NCI-H2107 treated with DMSO at 0.1 percent for 48 hours (cell line): ENCODE results near the gene RARG.
"Not testable (repeated sequence)": the region's sequence is repeated elsewhere in the genome, so short reads cannot be mapped to it uniquely, and the experiment has no call there.

Experiments
- DNase-seq: peaks from one replicate; lab custom pipeline; 2025; ENCODE audit not compliant: unreplicated experiment; lab: John Stamatoyannopoulos, UW

Gene RARG

GRCh38 chr12:53211476-53212381 lies 20.3 kb downstream of the RARG start:
- DNase-seq = no peak

DNA sequence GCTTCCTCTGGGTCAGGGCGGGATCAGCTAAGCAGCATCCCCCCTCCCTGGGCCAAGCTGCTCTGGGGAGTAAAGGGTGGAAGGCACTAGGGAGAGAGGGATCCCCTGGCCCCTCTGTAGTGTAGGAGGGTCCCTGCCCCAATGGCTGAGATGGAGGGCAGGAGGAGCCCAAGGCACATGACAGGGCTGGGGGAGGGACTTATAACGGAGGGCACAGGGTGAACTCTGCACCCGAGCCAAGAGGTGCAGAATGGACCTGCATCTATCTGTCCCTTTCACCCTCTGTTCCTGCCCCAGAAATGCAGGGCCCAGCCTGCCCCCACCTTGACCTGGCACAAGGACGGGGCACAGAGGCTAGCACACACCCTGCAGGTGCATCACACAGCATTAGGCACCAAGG lies 21.2 kb downstream of the RARG start:
- DNase-seq = no peak

- DNase-seq = no peak
Measured at GRCh38 chr12:53208877-53209463, 23.0 kb downstream of the RARG start.

GRCh38 chr12:53208435-53208834 lies 23.6 kb downstream of the RARG start:
- no peak for DNase-seq

DNA sequence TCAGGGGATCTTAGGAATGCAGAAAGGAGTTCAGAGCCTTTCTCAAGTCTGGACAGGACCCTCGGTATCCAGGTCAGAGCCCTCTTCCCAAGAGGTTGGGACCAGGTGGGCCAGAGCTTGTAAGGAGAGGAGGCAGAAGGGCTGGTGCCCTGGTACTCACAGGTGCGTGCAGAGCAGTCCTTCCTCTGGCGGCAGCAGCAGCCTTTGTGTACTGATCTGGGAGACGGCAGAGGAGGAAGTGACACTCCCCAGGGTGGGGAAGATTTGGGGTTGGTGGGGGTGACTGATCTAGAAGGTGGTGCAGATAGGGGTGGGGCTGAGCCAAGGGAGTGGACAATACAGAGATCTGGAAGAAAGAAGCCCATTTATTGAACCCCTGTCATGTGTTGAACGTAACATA lies 25.0 kb downstream of the RARG start, which contains the start of gene ITGB7:
ITGB7 (minus strand) TSS at position 210 of the 400 bp plus-strand sequence. CDS start 6,808 bp downstream, outside the sequence.
- no peak for DNase-seq

GRCh38 chr12:53205747-53206419 lies 26.1 kb downstream of the RARG start:
- no peak for DNase-seq

- no peak for DNase-seq
Measured at GRCh38 chr12:53204351-53204750, 27.7 kb downstream of the RARG start.

- not testable (repeated sequence) for DNase-seq
Measured at GRCh38 chr12:53202316-53202715, 29.7 kb downstream of the RARG start.

DNA sequence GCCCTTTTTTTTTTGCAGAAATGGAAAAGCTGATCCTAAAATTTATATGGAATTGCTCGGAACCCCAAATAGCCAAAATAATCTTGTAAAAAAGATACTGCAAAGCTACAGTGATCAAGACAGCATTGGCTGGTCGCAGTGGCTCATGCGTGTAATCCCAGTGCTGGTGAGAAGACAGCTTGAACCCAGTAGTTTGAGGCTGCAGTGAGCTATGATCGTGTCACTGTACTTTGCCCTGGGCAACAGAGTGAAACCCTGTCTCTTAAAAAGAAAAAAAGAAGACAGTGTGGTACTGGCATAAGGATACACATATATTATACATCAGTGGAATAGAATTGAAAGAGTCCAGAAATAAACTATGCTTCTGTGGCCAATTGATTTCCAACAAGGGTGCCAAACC lies 30.4 kb downstream of the RARG start:
- DNase-seq = no peak

- no peak for DNase-seq
Measured at GRCh38 chr12:53201177-53201541, 30.9 kb downstream of the RARG start.

GRCh38 chr12:53200458-53201176 lies 31.4 kb downstream of the RARG start:
- DNase-seq = no peak

GRCh38 chr12:53200107-53200457 lies 31.9 kb downstream of the RARG start:
- DNase-seq = no peak

- no peak for DNase-seq
Measured at GRCh38 chr12:53199700-53200099, 32.3 kb downstream of the RARG start.

- DNase-seq = no peak
Measured at GRCh38 chr12:53198486-53199110, 33.4 kb downstream of the RARG start.

DNA sequence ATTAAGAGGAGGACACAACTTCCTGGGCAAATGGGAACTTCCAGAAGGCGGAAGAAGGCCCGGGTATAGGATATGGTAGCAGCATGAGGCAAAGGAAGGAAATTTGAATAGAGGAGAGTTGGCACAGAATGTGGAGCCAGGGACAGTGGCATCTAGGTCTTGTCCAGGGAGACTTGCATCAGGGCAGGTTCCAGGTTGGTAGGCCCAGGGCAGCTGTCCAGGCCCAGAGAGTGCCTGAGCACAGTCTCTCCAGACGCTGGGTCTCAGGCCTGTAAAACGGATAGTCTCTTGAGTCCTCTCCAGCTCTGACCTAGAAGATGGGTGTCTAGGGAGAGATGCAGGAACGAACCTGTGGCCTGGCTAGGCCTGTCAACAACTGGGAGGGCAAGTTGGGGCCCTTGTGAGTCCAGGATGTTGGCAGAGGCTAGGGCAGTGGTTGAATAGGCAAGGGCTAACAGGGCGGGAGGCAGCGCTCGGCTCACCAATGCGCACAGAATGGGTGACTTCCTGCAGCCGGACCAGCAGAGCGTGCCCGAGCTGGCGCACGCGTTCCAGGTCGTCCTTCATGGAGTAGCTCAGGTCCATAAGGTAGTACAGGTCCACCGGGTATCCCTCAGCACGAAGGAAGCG lies 34.9 kb downstream of the RARG start:
- no peak for DNase-seq

DNA sequence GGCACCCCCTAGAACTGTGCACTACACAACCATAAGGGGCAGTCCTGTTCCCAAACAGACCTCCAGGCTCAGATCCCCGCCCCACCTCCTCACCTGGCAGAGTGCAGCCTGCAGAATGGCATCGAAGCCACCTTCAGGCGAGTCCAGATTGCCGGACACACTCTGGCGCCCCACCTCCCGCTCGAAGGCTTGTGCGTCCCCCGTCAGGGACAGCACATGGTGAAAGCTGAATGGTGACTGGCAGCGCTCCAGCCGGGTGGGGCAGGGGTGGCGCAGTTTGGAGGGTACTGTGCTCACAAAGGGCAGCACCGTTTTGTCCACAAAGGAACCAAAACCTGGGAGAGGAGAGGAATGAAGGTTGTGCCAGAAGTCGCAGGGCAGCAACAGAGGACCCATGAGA lies 35.5 kb downstream of the RARG start:
- no peak for DNase-seq

DNA sequence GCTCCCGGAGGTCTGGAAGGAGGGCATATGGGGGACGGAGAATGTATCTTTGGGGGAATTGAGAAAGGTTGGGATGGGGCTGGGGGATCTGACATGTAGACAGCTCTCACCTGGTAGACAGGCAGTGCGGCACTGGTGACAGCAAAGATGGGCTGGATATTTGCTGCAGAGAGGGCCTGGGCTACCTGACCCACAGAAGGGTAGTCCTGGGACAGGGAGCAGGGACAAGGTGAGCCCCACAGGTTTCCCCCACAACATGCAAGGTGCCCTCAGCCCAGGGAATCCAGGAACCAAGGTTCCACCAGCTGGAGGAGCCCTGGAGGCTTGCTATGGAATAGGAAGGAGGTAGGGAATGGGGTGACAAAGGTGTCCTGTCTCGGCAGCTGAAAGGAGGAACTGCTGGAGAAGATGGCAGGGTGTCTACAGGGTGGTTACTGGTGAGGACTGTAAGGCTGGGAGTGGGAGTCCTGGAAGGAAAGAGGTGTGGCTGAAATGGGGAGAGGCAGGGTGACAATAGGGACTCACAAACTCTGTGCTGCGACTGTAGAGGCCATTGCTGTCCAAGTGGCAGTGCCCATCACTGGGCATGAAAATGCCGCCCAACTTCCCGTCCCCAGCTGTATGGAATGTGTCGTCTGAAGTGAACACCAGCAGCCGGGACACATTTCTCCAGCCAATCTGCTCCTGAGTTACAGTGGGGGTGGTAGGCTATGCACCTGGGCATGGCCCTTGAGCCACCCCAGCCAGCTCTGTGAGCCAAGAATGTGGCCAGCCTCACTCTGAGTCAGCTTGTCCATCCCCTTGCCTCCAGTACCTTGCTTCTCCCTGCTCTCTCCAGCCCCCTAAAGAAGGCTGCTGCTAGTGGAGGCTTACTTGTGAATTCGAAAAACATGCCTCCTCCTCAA lies 36.2 kb downstream of the RARG start:
- no peak for DNase-seq

DNA sequence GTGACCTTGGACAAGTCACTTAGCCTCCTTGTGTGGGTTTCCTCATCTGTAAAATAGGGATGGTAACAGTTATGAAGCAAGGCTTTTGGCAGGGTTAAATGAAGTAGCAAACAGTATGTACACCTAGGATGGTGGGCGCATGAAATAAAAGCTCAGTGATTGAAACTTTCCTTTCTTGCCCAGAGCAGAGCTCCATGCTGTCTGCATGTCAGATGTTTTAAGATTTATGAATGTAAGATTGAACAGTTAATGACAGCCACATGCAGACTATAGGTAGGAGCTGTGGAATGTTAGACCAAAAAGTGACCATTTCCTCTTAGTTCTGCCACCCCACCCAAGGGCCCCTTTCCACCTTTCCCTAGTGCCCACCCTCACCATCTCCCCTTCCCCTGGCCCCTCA lies 37.0 kb downstream of the RARG start:
- DNase-seq = no peak

DNA sequence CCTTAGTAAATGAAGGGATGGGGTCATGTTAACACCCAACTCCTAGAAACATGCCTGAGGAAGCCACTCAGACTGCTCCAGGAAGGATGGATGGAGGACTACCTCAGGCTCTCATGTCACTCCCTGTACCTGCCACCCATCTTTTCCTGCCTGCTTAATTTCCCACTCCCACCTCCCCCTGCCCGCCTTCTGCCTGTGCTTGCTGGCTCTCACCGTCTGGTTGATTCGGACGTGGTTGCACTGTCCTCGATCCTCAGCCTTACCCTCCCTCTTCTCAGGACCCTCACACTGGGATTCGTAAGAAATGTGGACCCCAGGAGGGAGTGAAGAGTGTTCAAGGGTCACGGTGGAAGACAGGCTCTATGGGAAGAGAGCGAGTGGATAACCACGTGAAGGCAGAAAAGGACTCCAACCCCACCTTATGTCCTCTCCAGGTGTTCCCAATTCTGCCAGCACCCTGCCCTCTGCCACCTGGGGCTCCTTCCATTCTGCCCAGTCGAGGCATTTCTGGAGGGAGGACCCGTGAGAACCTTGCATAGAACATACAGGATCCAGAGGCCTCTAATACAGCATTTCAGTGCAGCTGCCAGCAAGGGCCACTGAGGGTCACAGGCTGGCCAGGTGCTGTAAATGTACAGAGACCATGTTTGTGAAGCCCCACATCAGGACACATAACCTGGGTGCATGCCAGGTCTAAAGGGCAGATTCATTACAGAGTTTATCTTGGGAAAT lies 37.9 kb downstream of the RARG start:
- DNase-seq = no peak
